D721Med (cell line): Measurements from ENCODE around the gene MANF.

ENCODE experiments used
- DNase-seq: peaks from one replicate; pipeline ENCODE4 v3.0.0; 2011; ENCODE audit warnings: low spot score; ENCODE audit not compliant: insufficient read length
- FAIRE-seq: peaks from 2 replicates; lab custom pipeline; 2011; peaks lifted over from hg19 to GRCh38; lab: Jason Lieb, UNC
- CTCF ChIP-seq: IDR thresholded peaks from 2 replicates; pipeline ENCODE4 v1.5.1; 2012; ENCODE audit warnings: mild to moderate bottlenecking, control low read depth; ENCODE audit not compliant: insufficient read depth; ENCODE audit errors: missing control alignments

Gene MANF

GRCh38 chr3:51434746-51435327, 49.7 kb downstream of the MANF start:
- FAIRE-seq (no peak), DNase-seq (peak; percentile 41)
- peak; percentile 71 for TF ChIP-seq CTCF

GRCh38 chr3:51436998-51437639, 52.0 kb downstream of the MANF start:
- no peak for FAIRE-seq
- TF ChIP-seq CTCF, result no peak
- DNase-seq, result no peak
